HepG2 (cell line): ENCODE results near the gene POLR2M. TPM values are rescaled to one million over a fixed set of nuclear protein-coding genes. Genes with fewer than 3 reads are reported as not detected.

ENCODE experiments used
- ATAC-seq: fragments of 200-7000 bp; cut with Tn5 transposase; 3 replicates; pipeline ENCODE4 v1.9.1; 2020; ENCODE audit warnings: mild to moderate bottlenecking, moderate library complexity
- BruUV-seq: library from RNA; stranded (reverse); fragments of 400-500 nt; replicated peaks from 2 replicates; lab custom pipeline; 2021; lab: Mats Ljungman, UMichigan
- CTCF ChIA-PET: fragments of 300-600 bp; formaldehyde crosslinking; extraction: SDS; loops from one replicate; lab custom pipeline; 2021; ENCODE audit warnings: low total read pairs, inconsistent platforms, low intra/inter-chr PET ratio; lab: Yijun Ruan, JAX
- POLR2A ChIA-PET: fragments of 350-600 bp; sonication (Branson Sonifier 250); formaldehyde crosslinking; loops from one replicate; lab custom pipeline; 2020; ENCODE audit warnings: antibody characterized with exemption, inconsistent platforms; lab: Yijun Ruan, JAX
- DNase-seq: peaks from one replicate; pipeline ENCODE4 v3.0.0-alpha.2; 2015; ENCODE audit warnings: low spot score
- FAIRE-seq: peaks from 3 replicates; lab custom pipeline; 2011; peaks lifted over from hg19 to GRCh38; lab: Jason Lieb, UNC
- H2AFZ ChIP-seq: one replicate; pipeline ENCODE4 v1.6.1; 2011; ENCODE audit warnings: low read length, inconsistent platforms
- H3K27ac ChIP-seq: fragments of 300-600 bp; 3 replicates; pipeline ENCODE4 v1.8.0; 2011; ENCODE audit warnings: mixed run types, mild to moderate bottlenecking, mixed read lengths, low read length, inconsistent platforms; ENCODE audit not compliant: insufficient read depth; ENCODE audit errors: extremely low read length
- H3K27me3 ChIP-seq, 2 experiments: fragments of 200-600 bp in 1 of 2; 2 replicates in 1 of 2; 3 replicates in 1 of 2; pipeline versions ENCODE4 v1.6.0 to v1.8.0; 2011; ENCODE audit warnings: low read length in 2 of 2, mild to moderate bottlenecking in 2 of 2, moderate library complexity in 2 of 2, inconsistent platforms in 1 of 2; ENCODE audit not compliant: insufficient read depth in 2 of 2, control insufficient read depth in 1 of 2
- H3K36me3 ChIP-seq, 2 experiments: fragments of 200-600 bp in 1 of 2; replicated peaks in 1 of 2; 2 replicates in 1 of 2; 3 replicates in 1 of 2; pipeline versions ENCODE4 v1.5.1 to v1.8.0; 2011; ENCODE audit warnings: low read length in 2 of 2, inconsistent platforms in 1 of 2; ENCODE audit not compliant: insufficient read depth in 2 of 2, control insufficient read depth in 1 of 2
- H3K4me1 ChIP-seq: 2 replicates; pipeline ENCODE4 v1.5.1; 2012; ENCODE audit warnings: low read length, inconsistent platforms; ENCODE audit not compliant: insufficient read depth
- H3K4me2 ChIP-seq: 2 replicates; pipeline ENCODE4 v1.6.0; 2011; ENCODE audit warnings: low read depth, low read length, inconsistent platforms
- H3K4me3 ChIP-seq, 3 experiments: fragments of 200-600 bp in 1 of 3; sonication (generic), shearing (Covaris generic) in 1 of 3; replicated peaks in 1 of 3; 2 replicates each; pipeline ENCODE4 v1.5.1; 2011 to 2016; ENCODE audit warnings: low read length in 3 of 3, inconsistent platforms in 2 of 3, low read depth in 2 of 3, mild to moderate bottlenecking in 2 of 3, control low read depth in 1 of 3, mixed read lengths in 1 of 3; ENCODE audit not compliant: insufficient read depth in 1 of 3
- H3K79me2 ChIP-seq: one replicate; pipeline ENCODE4 v1.6.1; 2011; ENCODE audit warnings: low read length, inconsistent platforms; ENCODE audit not compliant: insufficient read depth
- H3K9ac ChIP-seq: 2 replicates; pipeline ENCODE4 v1.6.0; 2011; ENCODE audit warnings: mild to moderate bottlenecking, low read depth, low read length, inconsistent platforms; ENCODE audit not compliant: insufficient read depth
- H3K9me3 ChIP-seq: 2 replicates; pipeline ENCODE4 v1.5.1; 2012; ENCODE audit warnings: mild to moderate bottlenecking, low read length
- H4K20me1 ChIP-seq: 2 replicates; pipeline ENCODE4 v1.6.0; 2011; ENCODE audit warnings: inconsistent platforms, mild to moderate bottlenecking, low read length, moderate library complexity; ENCODE audit not compliant: insufficient read depth
- IKZF4 ChIP-seq: sonication (generic); formaldehyde crosslinking; IDR thresholded peaks from 2 replicates; pipeline ENCODE4 v1.5.1; 2020; ENCODE audit warnings: borderline replicate concordance, mild to moderate bottlenecking, low read depth, missing genetic modification reagents; ENCODE audit errors: not compliant biosample characterization
- ISL2 ChIP-seq: sonication (generic); formaldehyde crosslinking; IDR thresholded peaks from 2 replicates; pipeline ENCODE4 v1.5.0; 2020; ENCODE audit warnings: missing genetic modification reagents
- KDM2A ChIP-seq: sonication (generic); formaldehyde crosslinking; IDR thresholded peaks from 2 replicates; pipeline ENCODE4 v1.4.0; 2020; ENCODE audit warnings: low read depth, missing genetic modification reagents, borderline replicate concordance
- KLF15 ChIP-seq: sonication (generic); formaldehyde crosslinking; IDR thresholded peaks from 2 replicates; pipeline ENCODE4 v1.8.1; 2023; ENCODE audit warnings: borderline replicate concordance, mild to moderate bottlenecking, inconsistent platforms, missing genetic modification reagents, mixed read lengths
- NFRKB ChIP-seq: fragments of 450-650 bp; IDR thresholded peaks from 2 replicates; pipeline ENCODE4 v1.6.1; 2017
- RBFOX2 ChIP-seq: fragments of 200-400 bp; formaldehyde crosslinking; IDR thresholded peaks from 2 replicates; pipeline ENCODE4 v1.6.1; 2017; ENCODE audit warnings: low read depth, mild to moderate bottlenecking, low read length
- SPEN ChIP-seq: sonication (generic); formaldehyde crosslinking; IDR thresholded peaks from 2 replicates; pipeline ENCODE4 v1.5.1; 2020; ENCODE audit warnings: low read depth, mild to moderate bottlenecking, missing genetic modification reagents
- TFDP2 ChIP-seq: sonication (generic); formaldehyde crosslinking; IDR thresholded peaks from 2 replicates; pipeline ENCODE4 v1.4.0; 2020; ENCODE audit warnings: missing genetic modification reagents
- ZHX2 ChIP-seq, 2 experiments: sonication (generic) in 1 of 2; formaldehyde crosslinking in 1 of 2; IDR thresholded peaks; 2 replicates each; pipeline versions ENCODE4 v1.6.1 to v1.9.0; 2014 to 2022; ENCODE audit warnings: antibody characterized with exemption in 1 of 2, borderline replicate concordance in 1 of 2, inconsistent platforms in 1 of 2, low read depth in 1 of 2, missing genetic modification reagents in 1 of 2
- ZKSCAN8 ChIP-seq: IDR thresholded peaks from 2 replicates; pipeline ENCODE4 v1.6.1; 2016; ENCODE audit warnings: borderline replicate concordance, missing genetic modification reagents, missing compliant biosample characterization
- ZNF503 ChIP-seq: sonication (generic); formaldehyde crosslinking; IDR thresholded peaks from 2 replicates; pipeline ENCODE4 v1.4.0; 2020; ENCODE audit warnings: missing genetic modification reagents
- ZSCAN25 ChIP-seq: sonication (generic); formaldehyde crosslinking; IDR thresholded peaks from 2 replicates; pipeline ENCODE4 v1.8.0; 2022; ENCODE audit warnings: mild to moderate bottlenecking, missing genetic modification reagents
- WGBS: methylation state at CpG from one replicate; pipeline ENCODE4 v1.1.6; 2017; ENCODE audit warnings: low lambda C conversion rate; 5-methylcytosine and 5-hydroxymethylcytosine counted together
- in situ Hi-C: cut with HindIII; loops from 2 replicates; pipeline ENCODE4 v1.10.0; 2017; ENCODE audit warnings: low pct_unique_long_range_greater_than_20kb; ENCODE audit not compliant: extremely low pct_ligation_motif_present
- intact Hi-C: fragments of 100-400 bp; cut with micrococcal nuclease; formaldehyde crosslinking; loops from one replicate; pipeline ENCODE4 v1.10.0; 2022; ENCODE audit not compliant: unreplicated experiment
- polyA plus RNA-seq, 8 experiments: library from polyadenylated mRNA; depleted of rRNA in 3 of 8; stranded (reverse) in 7 of 8; unstranded in 1 of 8; fragments of >200 nt; fragmentation: Illumina TruSeq in 4 of 8; extraction: Trizol in 4 of 8; gene quantifications; 2 replicates each; pipeline versions ENCODE4 v1.2.1 to v1.2.3, GENCODE V29; 2011 to 2016; ENCODE audit warnings: low read depth in 4 of 8, missing spikeins in 1 of 8, mixed read lengths in 1 of 8; ENCODE audit not compliant: insufficient read depth in 1 of 8
- total RNA-seq, 5 experiments: library from RNA; depleted of rRNA; stranded (reverse); fragments of >200 nt; fragmentation: Illumina TruSeq; extraction: Trizol; gene quantifications; 2 replicates each; pipeline ENCODE4 v1.2.3, GENCODE V29; 2016; ENCODE audit warnings: low read depth in 1 of 5

Gene POLR2M
- total and polyA plus RNA-seq, 2 of the 13 experiments (the other 11 are each of a cell fraction or from before 2014, with no cell fraction given), result 25.9 to 48.5 TPM

DNA sequence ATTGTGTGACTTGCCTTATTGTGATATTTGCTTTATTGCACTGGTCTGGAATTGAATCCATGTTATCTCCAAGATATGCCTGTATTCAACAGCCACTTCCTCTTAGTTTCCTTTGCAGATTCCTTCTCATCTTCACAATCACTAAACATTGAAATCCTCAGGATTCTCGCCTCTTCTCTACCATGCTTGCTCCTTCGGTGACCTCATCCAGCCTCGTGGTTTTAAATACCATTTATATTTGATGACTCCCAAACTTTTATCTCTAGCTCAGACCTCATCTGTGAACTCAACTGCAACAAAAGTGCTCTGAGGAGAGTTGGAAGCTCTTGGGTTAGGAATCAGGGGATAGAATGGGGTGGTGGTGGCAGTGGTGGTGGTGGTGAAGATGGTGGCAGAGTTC, 19.9 kb downstream of the POLR2M start:
- no TSS peak for BruUV-seq
- Histone ChIP-seq H3K4me1 (no peaks in the 10 kb centered on the region), H3K9me3 (no peaks in the 10 kb centered on the region), H2AFZ (no peak overlapping the region), H3K79me2 (no peaks in the 10 kb centered on the region), H3K4me2 (no peak overlapping the region), H3K27me3 (no peaks in the 10 kb centered on the region), H3K27ac (no peak overlapping the region), H4K20me1 (no peaks in the 10 kb centered on the region), H3K4me3 (no peak overlapping the region), H3K36me3 (no peaks in the 10 kb centered on the region), H3K9ac (no peak overlapping the region)
- intact Hi-C loops (no loop called here), in situ Hi-C loops (no loop called here)
- TF ChIP-seq ZKSCAN8 (no peak), IKZF4 (CRISPR knock-in tag) (no peak), TFDP2 (no peak), RBFOX2 (no peak), ISL2 (CRISPR knock-in tag) (no peak), KDM2A (no peak), ZSCAN25 (CRISPR knock-in tag) (no peak), ZNF503 (CRISPR knock-in tag) (no peak), KLF15 (CRISPR knock-in tag) (no peak), NFRKB (no peak), SPEN (CRISPR knock-in tag) (no peak), ZHX2 (IDR thresholded peaks at IDR 0.05; ENCODE audit: low read depth) (no peak), ZHX2 (CRISPR knock-in tag; IDR thresholded peaks at IDR 0.05; ENCODE audit: borderline replicate concordance) (no peak)
- DNase-seq, result no peak
- 72% methylated on average over 3 of the region's 3 CpGs for WGBS
- ChIA-PET CTCF (no interaction called here), POLR2A (no interaction called here)
- FAIRE-seq, result no peak
- no peak for ATAC-seq
